D721Med (cell line): ENCODE measurements around the gene DOCK6.
A peak's percentile ranks its signal among the peaks of the same experiment; 100 is the strongest.

ENCODE experiments used
- DNase-seq: peaks from one replicate; pipeline ENCODE4 v3.0.0; 2011; ENCODE audit warnings: low spot score; ENCODE audit not compliant: insufficient read length
- FAIRE-seq: peaks from 2 replicates; lab custom pipeline; 2011; peaks lifted over from hg19 to GRCh38; lab: Jason Lieb, UNC
- TF ChIP-seq, protein P1 (sequence below): IDR thresholded peaks from 2 replicates; pipeline ENCODE4 v1.5.1; 2012; ENCODE audit warnings: mild to moderate bottlenecking, control low read depth; ENCODE audit not compliant: insufficient read depth; ENCODE audit errors: missing control alignments

DOCK6 gene

DNA sequence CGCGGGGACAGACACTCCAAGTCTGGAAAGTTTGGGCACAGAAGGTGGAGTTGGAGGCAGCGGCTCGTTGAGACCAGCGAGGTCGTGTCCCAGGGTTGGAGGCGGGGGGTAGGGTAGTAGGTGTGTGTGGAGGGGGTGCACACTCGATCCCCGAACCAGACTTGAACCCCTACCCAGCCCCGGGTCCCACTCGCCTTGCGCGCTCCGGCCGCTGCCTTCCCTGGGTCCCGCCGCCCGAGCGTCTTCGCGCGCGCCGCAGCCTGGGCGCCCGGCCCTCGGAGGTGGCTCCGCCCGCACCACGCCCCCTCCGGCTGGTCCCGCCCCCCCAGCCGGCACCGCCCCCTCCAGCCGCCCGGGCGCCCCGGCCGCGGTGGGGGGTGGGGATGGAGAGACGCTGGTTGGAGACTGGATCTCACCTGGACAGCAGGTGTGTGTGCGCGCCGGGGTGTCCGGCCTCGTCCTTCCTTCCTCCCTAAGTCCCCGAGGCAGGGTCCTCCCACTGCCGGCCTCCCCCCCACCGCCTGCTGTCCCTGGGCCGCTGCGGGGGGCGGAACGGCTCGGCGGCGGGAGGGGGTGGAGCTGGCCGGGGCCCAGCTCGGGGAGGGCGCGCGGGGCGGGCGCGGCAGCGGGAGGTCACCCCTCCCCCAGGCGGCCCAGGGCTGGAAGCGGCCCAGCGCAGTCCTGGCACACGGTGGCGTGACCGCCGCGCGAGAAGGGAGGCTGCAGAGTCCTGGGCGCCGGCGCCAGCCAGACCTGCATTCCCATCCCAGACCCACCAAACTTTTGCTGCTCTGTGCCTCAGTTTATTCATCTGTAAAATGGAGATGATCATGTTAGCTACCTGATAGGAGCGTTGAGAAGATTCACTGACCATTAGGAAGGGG lies 64.8 kb downstream of the DOCK6 start, which contains the start of gene KANK2:
Gene KANK2, minus strand, starts transcription at position 255 of the 884 bp plus-strand sequence. CDS start 3,034 bp downstream, outside the sequence.
- TF ChIP-seq, protein P1, sequence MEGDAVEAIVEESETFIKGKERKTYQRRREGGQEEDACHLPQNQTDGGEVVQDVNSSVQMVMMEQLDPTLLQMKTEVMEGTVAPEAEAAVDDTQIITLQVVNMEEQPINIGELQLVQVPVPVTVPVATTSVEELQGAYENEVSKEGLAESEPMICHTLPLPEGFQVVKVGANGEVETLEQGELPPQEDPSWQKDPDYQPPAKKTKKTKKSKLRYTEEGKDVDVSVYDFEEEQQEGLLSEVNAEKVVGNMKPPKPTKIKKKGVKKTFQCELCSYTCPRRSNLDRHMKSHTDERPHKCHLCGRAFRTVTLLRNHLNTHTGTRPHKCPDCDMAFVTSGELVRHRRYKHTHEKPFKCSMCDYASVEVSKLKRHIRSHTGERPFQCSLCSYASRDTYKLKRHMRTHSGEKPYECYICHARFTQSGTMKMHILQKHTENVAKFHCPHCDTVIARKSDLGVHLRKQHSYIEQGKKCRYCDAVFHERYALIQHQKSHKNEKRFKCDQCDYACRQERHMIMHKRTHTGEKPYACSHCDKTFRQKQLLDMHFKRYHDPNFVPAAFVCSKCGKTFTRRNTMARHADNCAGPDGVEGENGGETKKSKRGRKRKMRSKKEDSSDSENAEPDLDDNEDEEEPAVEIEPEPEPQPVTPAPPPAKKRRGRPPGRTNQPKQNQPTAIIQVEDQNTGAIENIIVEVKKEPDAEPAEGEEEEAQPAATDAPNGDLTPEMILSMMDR = peak; percentile 1
- no peak for FAIRE-seq

DNA sequence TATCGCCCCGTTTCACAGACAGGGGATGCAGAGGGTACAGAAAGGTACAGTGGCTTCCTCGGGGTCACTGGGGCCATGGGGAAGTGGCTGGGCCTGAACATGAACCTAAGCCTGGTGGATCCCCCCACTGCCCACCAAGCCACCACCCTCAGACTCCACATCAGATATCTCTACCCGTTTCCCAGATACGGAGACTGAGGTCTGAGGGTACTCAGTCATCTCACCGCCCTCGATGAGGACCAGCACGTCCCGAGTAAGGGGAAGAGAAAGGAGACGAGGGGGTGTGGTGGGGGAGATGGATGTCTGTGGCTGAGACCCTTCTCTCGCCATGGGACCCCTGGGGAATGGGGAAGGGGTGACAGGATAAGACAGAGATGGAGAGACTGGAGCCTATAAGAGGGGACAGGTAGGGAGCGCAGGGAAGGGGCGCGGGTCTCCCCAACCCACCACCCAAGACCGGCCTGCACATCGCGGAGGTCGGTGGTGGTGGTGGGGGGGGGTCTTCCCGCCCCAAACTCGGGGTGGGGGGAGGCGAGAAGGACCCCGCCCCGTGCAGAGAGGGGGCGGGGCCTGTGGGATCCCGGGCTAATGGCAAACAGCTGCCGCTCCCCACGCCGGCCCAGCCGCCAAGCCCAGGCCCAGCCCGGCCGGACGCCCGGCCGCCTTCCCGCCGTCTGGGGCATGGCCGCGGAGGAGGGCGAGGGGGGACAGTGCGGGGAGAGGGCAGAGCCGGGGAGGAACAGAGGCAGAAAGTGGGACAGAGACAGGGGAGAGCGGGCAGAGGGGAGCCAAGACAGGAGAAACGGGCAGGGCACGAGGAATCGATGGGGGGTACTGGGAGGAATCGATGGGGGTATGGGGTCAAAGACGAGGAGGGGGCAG lies 65.7 kb downstream of the DOCK6 start:
- TF ChIP-seq, protein P1 = no peak
- DNase-seq = no peak
- no peak for FAIRE-seq

More for the DNA sequence above, 64.8 kb downstream of the DOCK6 start, which contains the start of gene KANK2:
- DNase-seq = peak; percentile 97

DNA sequence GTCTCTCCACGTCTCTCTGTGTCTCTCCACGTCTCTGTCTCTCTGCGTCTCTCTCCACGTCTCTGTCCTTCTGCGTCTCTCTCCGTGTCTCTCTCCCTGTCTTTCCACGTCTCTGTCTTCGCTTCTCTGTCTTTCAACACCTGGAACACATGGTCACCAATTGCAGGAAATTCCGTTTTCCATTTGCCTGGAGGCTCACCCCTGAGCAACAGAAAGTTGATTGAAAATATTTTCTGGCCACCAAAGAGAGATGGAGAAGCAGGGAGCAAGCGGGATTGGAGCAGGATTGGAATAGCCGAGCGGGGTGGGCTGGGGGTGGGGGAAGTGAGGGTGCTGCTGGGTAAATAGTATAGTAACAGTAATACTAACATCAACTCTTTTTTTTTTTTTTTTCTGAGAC lies 66.6 kb downstream of the DOCK6 start:
- DNase-seq (no peak), FAIRE-seq (no peak)
- TF ChIP-seq, protein P1 = no peak

DNA sequence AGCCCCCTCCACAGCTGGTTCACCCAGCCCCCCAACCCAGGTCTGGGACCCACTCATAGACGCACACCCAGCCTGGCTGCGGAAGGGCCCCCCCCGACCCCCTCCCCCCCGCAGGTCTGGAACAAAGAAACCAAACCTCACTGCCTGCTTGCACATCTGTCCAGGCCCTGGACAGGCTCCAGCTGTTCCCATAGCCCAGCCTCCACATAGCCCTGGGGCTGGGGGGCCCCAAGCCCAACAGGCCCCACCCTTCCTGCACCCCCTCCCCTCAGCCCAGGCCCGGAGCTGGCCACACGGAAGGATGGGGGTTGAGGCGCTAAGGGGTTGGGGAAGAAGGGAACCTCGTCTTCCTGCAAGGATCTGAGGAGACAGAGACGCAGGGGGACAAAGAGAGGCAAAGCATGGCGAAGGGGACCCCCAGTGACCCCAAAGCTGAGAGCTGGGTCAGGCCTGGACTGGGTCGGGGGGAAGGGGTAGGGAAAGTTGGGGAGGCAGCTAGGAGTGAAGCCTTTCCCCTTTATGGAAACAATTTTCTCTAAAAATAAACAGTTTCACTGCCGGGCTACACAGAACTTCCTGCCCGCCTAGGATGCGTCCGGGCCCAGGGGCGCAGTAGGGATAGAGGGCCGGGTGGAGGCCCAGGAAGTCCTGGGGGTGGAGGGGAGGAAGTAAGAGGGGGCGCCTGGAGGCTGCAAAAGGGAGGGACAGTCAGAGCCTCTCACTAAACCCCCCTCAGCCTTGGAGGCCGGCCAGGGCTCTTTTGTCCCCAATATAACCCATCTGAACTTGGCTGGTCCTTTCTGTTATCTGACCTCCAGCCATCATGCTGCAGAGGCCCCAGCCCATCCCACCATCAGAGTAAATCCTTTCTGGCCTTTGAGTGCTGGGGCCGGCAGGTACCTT lies 67.4 kb downstream of the DOCK6 start:
- FAIRE-seq (no peak), DNase-seq (no peak)
- TF ChIP-seq, protein P1 = no peak

DNA sequence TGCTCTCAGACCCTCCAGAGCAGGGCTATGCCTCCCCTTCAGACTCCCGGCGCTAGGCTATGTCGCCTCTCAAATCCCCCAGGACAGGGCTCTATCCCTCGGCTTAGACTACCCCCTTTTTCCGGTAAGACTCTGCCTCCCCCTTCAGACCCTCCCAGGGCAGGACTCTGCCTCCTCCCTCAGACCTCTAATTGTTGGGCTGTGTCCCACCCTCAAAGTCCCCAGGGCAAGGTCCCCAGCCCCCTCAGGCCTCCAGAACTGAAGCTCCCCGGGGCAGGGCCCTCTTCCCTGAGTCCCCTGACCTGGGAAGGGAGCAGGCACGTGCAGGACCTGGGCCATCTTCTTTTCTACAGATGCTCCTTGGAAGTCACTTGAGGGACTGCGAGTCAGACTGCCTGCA lies 68.2 kb downstream of the DOCK6 start:
- FAIRE-seq = no peak
- DNase-seq = no peak
- TF ChIP-seq, protein P1 = no peak
